GDM1 (cell line): ENCODE measurements around the gene SLC9B2.
"Not testable (repeated sequence)": the region's sequence is repeated elsewhere in the genome, so short reads cannot be mapped to it uniquely, and the experiment has no call there.

Experiments
- DNase-seq: peaks from one replicate; lab custom pipeline; 2025; lab: John Stamatoyannopoulos, UW

Gene SLC9B2

GRCh38 chr4:103019308-103020124, 57.0 kb downstream of the SLC9B2 start, which contains the start of gene SLC9B1:
Gene SLC9B1, minus strand, starts transcription at chr4:103019705. Its CDS starts 27,994 bp downstream, at chr4:102991711.
- peak; percentile 86 for DNase-seq

- no peak for DNase-seq
Observed at GRCh38 chr4:103018391-103019307, 57.9 kb downstream of the SLC9B2 start.

GRCh38 chr4:103012551-103012950, 64.0 kb downstream of the SLC9B2 start:
- no peak for DNase-seq

- no peak for DNase-seq
Observed at GRCh38 chr4:103012060-103012459, 64.5 kb downstream of the SLC9B2 start.

DNA sequence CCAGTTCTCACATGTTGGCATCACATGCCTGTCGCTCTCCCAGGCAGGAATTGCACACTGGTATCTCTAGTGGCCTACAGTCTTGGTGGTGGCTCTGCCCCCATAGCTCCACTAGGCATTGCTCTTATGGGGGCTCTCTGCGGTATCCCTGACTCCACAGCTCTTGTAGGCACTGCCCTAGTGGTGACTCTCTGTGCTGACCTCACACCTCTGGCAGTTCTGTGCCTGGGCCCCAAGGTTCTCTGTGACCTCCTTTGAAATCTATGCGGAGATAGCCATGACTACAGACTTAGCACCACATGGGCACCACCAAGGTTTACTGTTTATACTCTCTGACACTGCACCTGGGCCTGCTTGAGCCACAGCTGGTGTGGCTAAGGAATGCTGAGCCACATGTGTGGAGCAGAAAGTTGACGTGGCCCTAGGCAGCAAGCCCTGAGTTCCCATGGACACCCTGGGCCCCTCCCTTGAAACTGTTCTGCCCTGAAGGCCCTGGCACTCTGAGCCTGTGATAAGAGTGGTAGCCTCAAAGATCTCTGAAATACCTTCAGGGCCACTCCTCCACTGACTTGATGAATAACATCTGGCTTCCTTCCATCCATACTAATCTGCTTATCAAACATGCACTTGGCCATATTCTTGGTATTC, 65.1 kb downstream of the SLC9B2 start:
- DNase-seq: no peak

GRCh38 chr4:103010804-103011203, 65.8 kb downstream of the SLC9B2 start:
- no peak for DNase-seq

GRCh38 chr4:103008875-103009729, 67.5 kb downstream of the SLC9B2 start:
- peak; percentile 38 for DNase-seq

DNA sequence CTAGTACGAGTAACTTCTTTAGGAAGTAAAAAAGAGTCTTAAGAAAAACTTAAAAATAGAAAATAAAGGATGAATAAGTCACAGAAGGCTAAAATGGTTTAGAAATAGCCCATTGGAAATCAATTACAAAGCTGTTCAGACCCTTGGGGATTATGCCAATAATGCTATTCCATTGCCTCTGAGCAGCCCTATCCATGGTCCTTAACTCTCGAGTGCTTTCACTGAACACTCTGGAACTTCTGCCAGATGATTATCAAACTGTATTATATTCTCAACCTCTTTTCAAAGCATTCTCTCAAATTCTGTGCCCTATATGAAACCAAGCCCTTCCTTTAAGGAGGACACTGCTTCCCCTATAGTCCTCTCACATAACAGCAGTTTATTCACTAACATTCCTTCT, 74.0 kb downstream of the SLC9B2 start:
- no peak for DNase-seq

DNA sequence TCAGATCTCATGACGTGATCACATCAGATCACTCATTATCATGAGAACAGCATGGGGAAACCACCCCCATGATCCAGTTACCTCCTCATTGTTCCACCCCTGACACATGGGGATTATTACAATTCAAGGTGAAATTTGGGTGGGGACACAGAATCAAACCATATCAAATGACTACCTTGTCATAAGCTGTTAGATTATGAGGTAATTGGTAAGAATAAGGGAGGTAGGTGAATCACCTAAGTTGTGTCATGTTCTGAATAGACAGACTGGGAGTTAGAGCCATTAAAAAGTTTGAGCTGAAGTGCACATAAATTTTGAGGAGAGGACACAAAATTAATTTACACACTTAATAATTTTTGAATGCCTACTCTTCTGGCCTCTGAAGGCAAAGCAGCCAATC, 81.8 kb downstream of the SLC9B2 start:
- DNase-seq: no peak

DNA sequence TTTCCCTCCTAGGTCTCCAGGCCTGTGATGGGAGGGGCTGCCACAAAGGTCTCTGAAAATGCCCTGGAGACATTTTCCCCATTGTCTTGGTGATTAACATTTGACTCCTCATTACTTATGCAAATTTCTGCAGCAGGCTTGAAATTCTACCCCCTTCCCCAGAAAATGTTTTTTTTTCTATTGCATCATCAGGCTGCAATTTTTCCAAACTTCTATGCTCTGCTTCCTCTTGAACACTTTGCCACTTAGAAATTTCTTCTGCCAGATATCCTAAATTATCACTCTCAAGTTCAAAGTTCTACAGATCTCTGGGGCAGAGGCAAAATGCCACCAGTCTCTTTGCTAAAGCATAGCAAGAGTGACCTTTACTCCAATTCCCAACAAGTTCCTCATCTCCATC, 82.6 kb downstream of the SLC9B2 start:
- DNase-seq: not testable (repeated sequence)

- no peak for DNase-seq
Observed at GRCh38 chr4:102988429-102989020, 88.0 kb downstream of the SLC9B2 start.

DNA sequence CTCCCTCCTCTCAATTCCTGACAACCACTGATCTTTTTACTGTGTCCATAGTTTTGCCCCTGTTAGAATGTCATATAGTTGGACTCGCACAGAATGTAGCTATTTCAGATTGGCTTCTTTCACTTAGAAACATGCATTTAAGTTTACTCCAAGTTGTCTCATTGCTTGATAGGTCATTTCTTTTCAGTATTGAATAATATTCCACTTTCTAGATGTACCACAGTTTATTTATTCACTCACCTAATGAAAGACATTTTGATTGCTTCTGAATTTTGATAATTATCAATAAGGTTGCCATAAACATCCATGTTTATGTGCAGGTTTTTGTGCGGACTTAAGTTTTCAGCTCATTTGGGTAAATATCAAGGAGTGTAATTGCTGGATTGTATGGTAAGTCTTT, 95.6 kb downstream of the SLC9B2 start:
- DNase-seq: no peak
